ENCODE measurements around the gene RABGAP1L.

GRCh38 chr1:174740249-174740968 is 581.1 kb downstream of the RABGAP1L start:
- TF ChIP-seq CTCF (IDR thresholded peaks at IDR 0.05), result no peak
- no peak for TF ChIP-seq POLR2A (IDR thresholded peaks at IDR 0.05)

Measured in lower leg skin (tissue), 3 donors.